A549 (cell line): ENCODE results near the gene ANO6. TPM values are rescaled to one million over a fixed set of nuclear protein-coding genes. Genes with fewer than 3 reads are reported as not detected.
A peak's percentile ranks its signal among the peaks of the same experiment; 100 is the strongest.

ENCODE experiments used
- ATAC-seq, 2 experiments: fragments of 200-7000 bp in 1 of 2; fragments of >200 bp in 1 of 2; cut with Nextera tagmentation in 1 of 2; cut with Tn5 transposase in 1 of 2; 3 replicates each; pipeline versions ENCODE4 v1.8.0 to v1.9.1; 2018 to 2020; ENCODE audit warnings: mild to moderate bottlenecking in 1 of 2, moderate library complexity in 1 of 2
- CTCF ChIA-PET: fragments of 300-600 bp; sonication (Branson Sonifier 250); formaldehyde crosslinking; extraction: SDS; loops from one replicate; lab custom pipeline; 2021; ENCODE audit warnings: antibody characterized with exemption, inconsistent platforms; lab: Yijun Ruan, JAX
- POLR2A ChIA-PET: fragments of 350-600 bp; formaldehyde crosslinking; extraction: SDS; loops from one replicate; lab custom pipeline; 2021; ENCODE audit warnings: antibody characterized with exemption, inconsistent platforms; lab: Yijun Ruan, JAX
- DNase-seq, 2 experiments: peaks; one replicate each; pipeline versions ENCODE4 v3.0.0 to v3.0.0-alpha.2; 2011 to 2016; ENCODE audit warnings: low read depth in 1 of 2, low spot score in 1 of 2
- FAIRE-seq: peaks from 2 replicates; lab custom pipeline; 2011; peaks lifted over from hg19 to GRCh38; lab: Jason Lieb, UNC
- H3K27ac ChIP-seq, 2 experiments: fragments of >200 bp; sonication (Bioruptor Twin); formaldehyde crosslinking; 3 replicates each; pipeline ENCODE4 v1.5.1; 2016 to 2017
- H3K4me1 ChIP-seq: fragments of >200 bp; sonication (Bioruptor Twin); formaldehyde crosslinking; 3 replicates; pipeline ENCODE4 v1.6.1; 2016
- H3K4me2 ChIP-seq: fragments of >200 bp; sonication (Bioruptor Twin); formaldehyde crosslinking; 3 replicates; pipeline ENCODE4 v1.6.1; 2016
- H3K4me3 ChIP-seq: fragments of >200 bp; sonication (Bioruptor Twin); formaldehyde crosslinking; 3 replicates; pipeline ENCODE4 v1.5.1; 2016
- H3K9me3 ChIP-seq: fragments of >200 bp; sonication (Bioruptor Twin); formaldehyde crosslinking; 3 replicates; pipeline ENCODE4 v1.6.1; 2016
- BHLHE40 ChIP-seq: IDR thresholded peaks from 2 replicates; pipeline ENCODE4 v1.6.1; 2012; ENCODE audit warnings: low read depth, low read length, inconsistent platforms
- CBX2 ChIP-seq: fragments of 200-600 bp; sonication (generic); IDR thresholded peaks from 2 replicates; pipeline ENCODE4 v1.6.1; 2016; ENCODE audit warnings: low read depth, mild to moderate bottlenecking, borderline replicate concordance
- CTCF ChIP-seq: fragments of >200 bp; sonication (Bioruptor Twin); formaldehyde crosslinking; IDR thresholded peaks from 3 replicates; pipeline ENCODE4 v1.5.1; 2016
- EHMT2 ChIP-seq: fragments of 200-600 bp; sonication (generic); IDR thresholded peaks from 2 replicates; pipeline ENCODE4 v1.6.1; 2016; ENCODE audit warnings: antibody characterized with exemption, low read depth, mild to moderate bottlenecking, moderate library complexity
- GATA3 ChIP-seq: IDR thresholded peaks from 2 replicates; pipeline ENCODE4 v1.6.1; 2012; ENCODE audit warnings: borderline replicate concordance
- KDM5A ChIP-seq: fragments of 200-600 bp; sonication (generic); IDR thresholded peaks from 2 replicates; pipeline ENCODE4 v1.6.1; 2016; ENCODE audit warnings: antibody characterized with exemption, mild to moderate bottlenecking
- MAFK ChIP-seq: fragments of 450-650 bp; IDR thresholded peaks from 2 replicates; pipeline ENCODE4 v1.6.1; 2014; ENCODE audit not compliant: partially characterized antibody
- MYC ChIP-seq: IDR thresholded peaks from 2 replicates; pipeline ENCODE4 v1.6.1; 2012; ENCODE audit warnings: mild to moderate bottlenecking, inconsistent platforms, low read length, improper control_type of control experiment, borderline replicate concordance
- NPAS2 ChIP-seq: fragments of 250-450 bp; sonication (Bioruptor Pico); IDR thresholded peaks from 2 replicates; pipeline ENCODE4 v1.8.0; 2022; ENCODE audit warnings: mild to moderate bottlenecking, moderate library complexity, borderline replicate concordance
- NR3C1 ChIP-seq: fragments of >200 bp; sonication (Bioruptor Twin); formaldehyde crosslinking; IDR thresholded peaks from 3 replicates; pipeline ENCODE4 v1.6.1; 2017
- POLR2A ChIP-seq: IDR thresholded peaks from 2 replicates; pipeline ENCODE4 v1.6.1; 2012; ENCODE audit warnings: mild to moderate bottlenecking, low read length
- POLR2AphosphoS2 ChIP-seq: conservative IDR thresholded peaks from 2 replicates; pipeline ENCODE4 v1.6.1; 2012; ENCODE audit warnings: low read length, improper control_type of control experiment, inconsistent platforms
- RARB ChIP-seq: fragments of 250-450 bp; sonication (Bioruptor Pico); IDR thresholded peaks from 2 replicates; pipeline ENCODE4 v1.8.0; 2021; ENCODE audit warnings: mild to moderate bottlenecking, moderate library complexity
- REST ChIP-seq: fragments of 200-600 bp; sonication (generic); IDR thresholded peaks from 2 replicates; pipeline ENCODE4 v1.6.1; 2016; ENCODE audit warnings: antibody characterized with exemption, mild to moderate bottlenecking, moderate library complexity
- TP53 ChIP-seq: fragments of 250-450 bp; sonication (Bioruptor Pico); IDR thresholded peaks from 2 replicates; pipeline ENCODE4 v1.5.0; 2021; ENCODE audit warnings: mild to moderate bottlenecking, moderate library complexity
- ZFP36 ChIP-seq: fragments of 450-650 bp; IDR thresholded peaks from 2 replicates; pipeline ENCODE4 v1.6.1; 2014; ENCODE audit warnings: borderline replicate concordance; ENCODE audit not compliant: partially characterized antibody
- ZSCAN20 ChIP-seq: fragments of 250-450 bp; sonication (Bioruptor Pico); IDR thresholded peaks from 2 replicates; pipeline ENCODE4 v1.8.0; 2022; ENCODE audit warnings: mild to moderate bottlenecking, moderate library complexity
- WGBS: methylation state at CpG from one replicate; pipeline ENCODE4 v1.1.6; 2017; ENCODE audit errors: missing lambda C conversion rate; 5-methylcytosine and 5-hydroxymethylcytosine counted together
- polyA plus RNA-seq, 4 experiments: library from polyadenylated mRNA; depleted of rRNA in 3 of 4; stranded (reverse); fragments of >200 nt; fragmentation: RNase III in 1 of 4; extraction: RNeasy Plus Mini Kit Qiagen cat#74134 plus additional on column Dnase treatment in 1 of 4; gene quantifications; 2 replicates in 3 of 4; 3 replicates in 1 of 4; pipeline ENCODE4 v1.2.3, GENCODE V29; 2011 to 2017

Gene ANO6
- polyA plus RNA-seq, 2 of the 4 experiments (the other 2 are of a cell fraction): 41.7 to 80.0 TPM

- FAIRE-seq (no peak), ATAC-seq (no peak), DNase-seq (no peak)
- no peaks in the 10 kb centered on the region for H3K9me3 ChIP-seq
- no peak overlapping the region for H3K27ac ChIP-seq
- H3K4me2 ChIP-seq: no peak overlapping the region
- H3K4me1 ChIP-seq: no peaks in the 10 kb centered on the region
- TF ChIP-seq KDM5A: no peak
- TF ChIP-seq NR3C1: no peak
- TF ChIP-seq MAFK: peak; percentile 67
- no peak for TF ChIP-seq NPAS2 (CRISPR knock-in tag)
- ChIA-PET POLR2A (no interaction called here), CTCF (no interaction called here)
- 36% methylated on average over 4 of the region's 4 CpGs for whole genome bisulfite sequencing
- H3K4me3 ChIP-seq: no peak overlapping the region
These were observed 243.2 kb downstream of the ANO6 start for GRCh38 chr12:45458854-45459807.

- ChIA-PET POLR2A (no interaction called here), CTCF (no interaction called here)
- TF ChIP-seq MYC (no peak), TP53 (CRISPR knock-in tag) (no peak), POLR2AphosphoS2 (no peak)
- ATAC-seq (no peak), FAIRE-seq (no peak), DNase-seq (no peak)
- no peaks in the 10 kb centered on the region for H3K9me3 ChIP-seq
- WGBS: 19% methylated on average over 4 of the region's 4 CpGs
- H3K4me1 ChIP-seq: no peaks in the 10 kb centered on the region
- H3K4me3 ChIP-seq: no peak overlapping the region
- H3K4me2 ChIP-seq: no peak overlapping the region
- no peak overlapping the region for H3K27ac ChIP-seq
These were observed 246.6 kb downstream of the ANO6 start for GRCh38 chr12:45462506-45462905.

GRCh38 chr12:45464699-45465098 is 248.8 kb downstream of the ANO6 start:
- ATAC-seq: peak; percentile 70 to 74; a peak in 4 of 6 replicates
- no peak overlapping the region for H3K4me2 ChIP-seq
- H3K4me3 ChIP-seq: no peak overlapping the region
- no peak overlapping the region for H3K27ac ChIP-seq
- ChIA-PET POLR2A (no interaction called here), CTCF (no interaction called here)
- H3K9me3 ChIP-seq: no peaks in the 10 kb centered on the region
- WGBS: 53% methylated on average over 4 of the region's 4 CpGs
- TF ChIP-seq POLR2A (no peak), ZFP36 (no peak), CTCF (no peak), EHMT2 (no peak), POLR2AphosphoS2 (no peak), REST (no peak), ZSCAN20 (CRISPR knock-in tag) (no peak), RARB (no peak), TP53 (CRISPR knock-in tag) (no peak), BHLHE40 (no peak), CBX2 (no peak), GATA3 (no peak)
- no peak for FAIRE-seq
- H3K4me1 ChIP-seq: no peaks in the 10 kb centered on the region
- DNase-seq: peak in 1 of 2 experiments; percentile 17
